ENCODE measurements around the gene CAMK1D.
"Not testable (repeated sequence)": the region's sequence is repeated elsewhere in the genome, so short reads cannot be mapped to it uniquely, and the experiment has no call there.

The CAMK1D gene

DNA sequence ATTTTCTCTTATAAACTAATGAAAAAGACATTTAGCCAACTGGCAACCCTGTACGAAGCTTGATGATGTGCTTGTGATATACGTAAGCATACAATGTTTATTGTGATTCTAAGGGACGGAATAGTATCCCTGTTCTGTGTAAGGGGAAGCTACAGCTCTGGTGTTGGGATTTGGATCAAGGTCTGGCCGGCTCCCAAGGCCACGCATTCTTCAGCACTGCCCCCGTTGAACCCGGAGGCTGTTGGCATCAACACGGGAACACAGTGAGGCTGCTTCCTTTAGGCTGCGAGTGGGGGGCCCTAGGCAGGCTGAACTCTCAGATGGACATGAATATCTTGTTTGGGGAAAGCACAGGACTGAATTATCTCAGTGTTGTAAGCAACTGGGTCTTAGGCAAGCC is 180.6 kb downstream of the CAMK1D start:
- no peak for DNase-seq

GRCh38 chr10:12531305-12532220 is 182.2 kb downstream of the CAMK1D start:
- no peak for DNase-seq

- DNase-seq: no peak
These were observed 183.8 kb downstream of the CAMK1D start for GRCh38 chr10:12533151-12533550.

DNA sequence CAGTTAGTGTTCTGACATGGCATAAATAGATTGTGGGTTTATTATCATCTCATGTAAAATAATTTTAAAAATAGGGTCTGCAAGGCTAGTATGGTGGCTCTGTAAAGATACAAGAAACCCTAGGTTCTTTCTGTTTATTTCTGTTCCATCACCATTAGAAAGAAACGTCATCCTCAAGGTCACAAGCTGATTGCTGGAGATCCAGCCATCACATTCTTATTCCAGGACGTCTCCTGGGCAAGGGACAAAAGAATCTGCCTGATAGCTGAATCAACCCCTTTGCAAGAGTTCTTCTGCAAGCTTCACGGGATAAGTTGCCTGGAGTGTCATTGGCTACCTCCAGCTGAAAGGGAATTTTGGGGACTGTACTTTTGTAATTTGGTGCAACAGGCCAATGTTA is 184.4 kb downstream of the CAMK1D start:
- DNase-seq: no peak

- no peak for DNase-seq
These were observed 185.5 kb downstream of the CAMK1D start for GRCh38 chr10:12534824-12535223.

- no peak for DNase-seq
These were observed 186.3 kb downstream of the CAMK1D start for GRCh38 chr10:12535656-12536055.

DNA sequence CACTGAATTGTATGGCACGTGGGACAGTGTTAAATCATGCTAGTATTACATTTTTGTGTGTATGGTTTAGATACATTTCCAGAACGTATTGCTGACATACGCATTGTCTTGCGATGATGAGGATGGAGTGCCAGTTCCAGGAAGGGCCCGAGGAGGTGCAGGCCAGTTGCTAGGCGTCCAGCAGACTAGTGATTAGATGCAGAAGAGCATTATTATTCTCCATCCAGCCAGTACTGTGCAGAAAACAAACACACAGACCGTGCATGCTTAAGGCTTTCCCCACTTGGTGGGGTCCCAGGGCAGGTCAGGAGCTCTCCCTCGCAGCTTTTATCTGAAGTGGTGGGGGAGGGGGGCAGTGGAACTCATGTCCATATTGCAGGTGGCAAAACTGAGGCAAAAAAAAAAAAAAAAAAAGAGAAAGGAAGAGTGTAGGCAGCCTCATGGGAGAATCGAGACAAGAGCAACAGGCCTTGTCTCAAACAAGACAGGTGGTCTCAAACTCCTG is 189.2 kb downstream of the CAMK1D start:
- DNase-seq: no peak

GRCh38 chr10:12539350-12540164 is 190.2 kb downstream of the CAMK1D start:
- peak; percentile 36 for DNase-seq

GRCh38 chr10:12540341-12540781 is 191.0 kb downstream of the CAMK1D start:
- peak; percentile 54 for DNase-seq

GRCh38 chr10:12541446-12542067 is 192.2 kb downstream of the CAMK1D start:
- no peak for DNase-seq

GRCh38 chr10:12542133-12542670 is 192.9 kb downstream of the CAMK1D start:
- no peak for DNase-seq

- no peak for DNase-seq
These were observed 194.2 kb downstream of the CAMK1D start for GRCh38 chr10:12543589-12543988.

GRCh38 chr10:12546160-12546802 is 196.9 kb downstream of the CAMK1D start:
- DNase-seq: not testable (repeated sequence)

DNA sequence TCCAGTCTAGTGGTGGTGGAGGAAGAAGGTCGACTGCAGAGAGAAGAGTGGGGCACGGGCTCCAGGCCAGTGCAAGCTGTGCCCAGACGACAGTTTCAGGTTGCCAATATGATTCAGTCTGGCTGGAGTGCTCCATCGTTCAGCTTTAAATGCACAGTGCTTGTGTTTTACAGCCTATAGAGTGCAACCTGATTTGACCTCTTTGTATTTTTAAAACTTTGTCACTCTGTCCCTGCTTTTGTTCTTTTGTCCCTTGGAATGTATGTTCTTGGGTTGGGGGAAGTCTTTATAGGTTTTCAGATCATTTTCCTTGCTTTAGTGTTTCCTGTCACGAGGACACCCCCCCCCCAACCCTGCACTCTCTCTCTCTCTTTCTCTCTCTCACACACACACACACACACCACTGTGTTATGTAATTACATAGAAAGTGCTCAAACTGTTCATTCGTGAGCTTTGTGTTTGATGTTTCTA is 198.0 kb downstream of the CAMK1D start:
- peak; percentile 34 for DNase-seq

GRCh38 chr10:12549297-12549696 is 199.9 kb downstream of the CAMK1D start:
- DNase-seq: no peak

DNA sequence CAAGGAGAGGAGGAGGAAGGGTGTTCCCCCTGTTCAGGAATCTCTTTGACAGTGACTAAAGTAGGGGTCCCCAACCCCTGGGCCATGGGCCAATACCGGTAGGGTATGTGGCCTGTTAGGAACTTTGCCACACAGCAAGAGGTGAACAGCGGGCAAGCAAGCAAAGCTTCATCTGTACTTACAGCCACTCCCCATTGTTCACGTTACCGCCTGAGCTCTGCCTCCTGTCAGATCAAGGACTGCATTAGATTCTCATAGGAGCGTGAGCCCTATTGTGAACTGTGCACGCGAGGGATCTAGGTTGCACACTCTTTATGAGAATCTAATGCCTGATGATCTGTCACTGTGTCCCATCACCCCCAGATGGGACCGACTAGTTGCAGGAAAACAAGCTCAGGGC is 201.6 kb downstream of the CAMK1D start:
- DNase-seq: no peak

DNA sequence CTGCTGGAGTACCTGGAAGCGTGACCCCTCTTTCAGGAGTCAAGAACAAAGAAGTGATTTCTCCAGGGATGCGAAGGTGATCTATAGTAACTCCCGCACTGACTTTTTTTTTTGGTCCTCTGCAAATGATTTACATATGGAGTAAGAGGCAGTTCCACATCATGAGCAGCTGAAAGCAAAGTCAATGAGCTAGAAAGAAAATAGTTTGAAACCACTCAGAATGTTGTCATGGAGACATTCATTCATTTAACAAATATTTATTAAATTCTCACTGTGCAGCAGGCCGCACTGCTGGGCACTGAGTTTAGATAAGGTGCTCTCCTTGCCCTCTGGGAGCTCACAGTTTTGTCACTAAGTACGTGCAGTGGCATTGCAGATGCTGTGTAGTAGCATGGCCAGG is 206.7 kb downstream of the CAMK1D start:
- peak; percentile 88 for DNase-seq

DNA sequence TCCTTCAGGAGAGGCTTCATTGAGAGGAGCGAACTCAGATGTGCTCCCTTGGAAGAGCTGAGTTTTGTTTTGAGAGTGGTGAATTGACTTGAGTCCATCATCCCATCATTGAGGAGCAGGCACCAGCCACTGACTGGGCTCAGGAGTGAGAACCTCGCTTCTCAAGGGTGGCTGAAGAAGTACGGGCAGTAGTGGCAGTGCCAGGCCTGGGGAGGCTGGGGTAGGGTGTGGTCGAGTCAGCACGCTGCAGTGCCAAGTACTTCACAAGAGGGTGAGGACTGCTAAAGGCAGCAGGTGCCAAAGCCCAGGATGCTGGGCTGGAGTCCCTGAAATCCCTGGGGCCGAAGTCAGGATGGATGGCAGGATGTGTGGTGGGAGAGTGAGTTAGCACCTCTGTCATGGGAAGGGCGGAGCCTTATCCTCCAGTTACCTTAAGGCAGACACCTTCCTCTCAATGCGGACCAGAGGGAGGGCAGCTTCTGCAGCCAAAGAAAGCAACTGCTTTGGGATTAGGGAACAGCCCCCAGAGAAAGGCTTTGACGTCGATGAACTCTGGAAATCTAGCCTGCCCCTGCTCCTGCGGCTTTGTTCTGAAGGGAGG is 210.3 kb downstream of the CAMK1D start:
- DNase-seq: peak; percentile 60

DNA sequence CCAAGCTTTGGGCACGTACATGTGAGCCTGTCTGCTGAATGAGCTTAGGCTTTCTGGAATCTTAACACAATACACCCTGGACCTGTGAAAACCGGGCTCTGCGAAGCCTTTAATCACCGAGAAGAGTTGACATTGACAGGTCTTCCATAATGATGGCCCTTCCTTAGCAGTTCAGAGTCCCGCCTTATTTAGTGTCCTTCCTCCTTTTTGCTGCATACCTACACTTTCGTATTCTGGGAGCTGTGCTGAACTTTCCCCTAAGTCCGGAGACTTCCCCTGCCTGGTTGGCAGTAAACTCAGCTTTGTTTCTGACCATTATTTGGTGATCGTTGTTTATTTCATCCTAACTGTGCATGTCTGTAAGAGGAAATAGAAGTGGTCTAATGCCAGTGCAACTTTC is 212.0 kb downstream of the CAMK1D start:
- no peak for DNase-seq

GRCh38 chr10:12561720-12562119 is 212.4 kb downstream of the CAMK1D start:
- no peak for DNase-seq

GRCh38 chr10:12563489-12563888 is 214.1 kb downstream of the CAMK1D start:
- DNase-seq: no peak

DNA sequence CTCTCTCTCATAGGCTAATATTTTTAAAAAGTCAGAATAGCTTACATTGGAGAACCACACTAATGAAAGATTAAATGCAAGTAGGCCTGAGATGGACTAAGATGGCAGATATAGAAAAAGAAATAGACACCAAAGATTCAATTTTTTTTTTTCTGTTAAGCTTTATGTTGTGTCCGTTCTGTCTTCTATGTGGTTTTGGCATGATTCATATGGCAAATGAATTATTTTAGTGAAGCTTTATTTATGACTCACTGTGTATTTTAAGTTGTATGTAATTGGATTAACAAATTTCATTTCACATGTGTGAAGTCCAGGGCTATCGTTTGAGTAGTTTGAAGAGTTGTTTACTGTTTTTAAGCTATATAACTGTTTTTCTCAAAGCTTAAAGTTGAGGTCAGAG is 214.8 kb downstream of the CAMK1D start:
- no peak for DNase-seq

Measured in DMS79 treated with DMSO at 0.1 percent for 48 hours (cell line).